ENCODE data around the gene KIF25.

GRCh38 chr6:168045141-168045691 lies 47.7 kb downstream of the KIF25 start:
- TF ChIP-seq, protein P1, sequence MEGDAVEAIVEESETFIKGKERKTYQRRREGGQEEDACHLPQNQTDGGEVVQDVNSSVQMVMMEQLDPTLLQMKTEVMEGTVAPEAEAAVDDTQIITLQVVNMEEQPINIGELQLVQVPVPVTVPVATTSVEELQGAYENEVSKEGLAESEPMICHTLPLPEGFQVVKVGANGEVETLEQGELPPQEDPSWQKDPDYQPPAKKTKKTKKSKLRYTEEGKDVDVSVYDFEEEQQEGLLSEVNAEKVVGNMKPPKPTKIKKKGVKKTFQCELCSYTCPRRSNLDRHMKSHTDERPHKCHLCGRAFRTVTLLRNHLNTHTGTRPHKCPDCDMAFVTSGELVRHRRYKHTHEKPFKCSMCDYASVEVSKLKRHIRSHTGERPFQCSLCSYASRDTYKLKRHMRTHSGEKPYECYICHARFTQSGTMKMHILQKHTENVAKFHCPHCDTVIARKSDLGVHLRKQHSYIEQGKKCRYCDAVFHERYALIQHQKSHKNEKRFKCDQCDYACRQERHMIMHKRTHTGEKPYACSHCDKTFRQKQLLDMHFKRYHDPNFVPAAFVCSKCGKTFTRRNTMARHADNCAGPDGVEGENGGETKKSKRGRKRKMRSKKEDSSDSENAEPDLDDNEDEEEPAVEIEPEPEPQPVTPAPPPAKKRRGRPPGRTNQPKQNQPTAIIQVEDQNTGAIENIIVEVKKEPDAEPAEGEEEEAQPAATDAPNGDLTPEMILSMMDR (IDR thresholded peaks at IDR 0.05): no peak
- no peak for TF ChIP-seq POLR2A (IDR thresholded peaks at IDR 0.05)
